Parathyroid adenoma (tissue), 2 donors: ENCODE results near the gene KLHL34.

Experiments used
- H2AFZ ChIP-seq: fragments of 300-600 bp; sonication (generic); one replicate; pipeline ENCODE4 v1.7.0; 2017; ENCODE audit warnings: antibody characterized with exemption, mild to moderate bottlenecking
- H3K27ac ChIP-seq: fragments of 300-600 bp; sonication (generic); one replicate; pipeline ENCODE4 v1.7.0; 2017
- H3K27me3 ChIP-seq: fragments of 300-600 bp; sonication (generic); one replicate; pipeline ENCODE4 v1.7.0; 2017; ENCODE audit warnings: low read length; ENCODE audit not compliant: control insufficient read depth, insufficient read depth
- H3K36me3 ChIP-seq: fragments of 300-600 bp; sonication (generic); one replicate; pipeline ENCODE4 v1.7.0; 2017; ENCODE audit warnings: low read length; ENCODE audit not compliant: control insufficient read depth, insufficient read depth
- H3K4me1 ChIP-seq: fragments of 300-600 bp; sonication (generic); one replicate; pipeline ENCODE4 v1.7.0; 2017; ENCODE audit warnings: control low read depth
- H3K4me2 ChIP-seq: fragments of 300-600 bp; sonication (generic); one replicate; pipeline ENCODE4 v1.7.0; 2017; ENCODE audit warnings: low read length
- H3K4me3 ChIP-seq: fragments of 300-600 bp; sonication (generic); one replicate; pipeline ENCODE4 v1.7.0; 2017; ENCODE audit warnings: low read depth, low read length
- H3K79me2 ChIP-seq: fragments of 300-600 bp; sonication (generic); one replicate; pipeline ENCODE4 v1.7.0; 2017; ENCODE audit warnings: control low read depth
- H3K9ac ChIP-seq: fragments of 300-600 bp; sonication (generic); one replicate; pipeline ENCODE4 v1.7.0; 2017; ENCODE audit warnings: mild to moderate bottlenecking
- H3K9me3 ChIP-seq: fragments of 300-600 bp; sonication (generic); one replicate; pipeline ENCODE4 v1.7.0; 2017; ENCODE audit warnings: low read length; ENCODE audit not compliant: control insufficient read depth
- TF ChIP-seq, protein P1 (sequence below): fragments of 300-600 bp; sonication (generic); IDR thresholded peaks from one replicate; pipeline ENCODE4 v1.7.0; 2017; ENCODE audit warnings: antibody characterized with exemption, mild to moderate bottlenecking
- donor health status: primary hyperparathyroidism.

Gene KLHL34

GRCh38 chrX:21645431-21645830 is 12.7 kb downstream of the KLHL34 start:
- no peak overlapping the region for H3K27ac ChIP-seq
- H3K4me2 ChIP-seq: no peak overlapping the region
- H3K9ac ChIP-seq: no peak overlapping the region
- TF ChIP-seq, protein P1, sequence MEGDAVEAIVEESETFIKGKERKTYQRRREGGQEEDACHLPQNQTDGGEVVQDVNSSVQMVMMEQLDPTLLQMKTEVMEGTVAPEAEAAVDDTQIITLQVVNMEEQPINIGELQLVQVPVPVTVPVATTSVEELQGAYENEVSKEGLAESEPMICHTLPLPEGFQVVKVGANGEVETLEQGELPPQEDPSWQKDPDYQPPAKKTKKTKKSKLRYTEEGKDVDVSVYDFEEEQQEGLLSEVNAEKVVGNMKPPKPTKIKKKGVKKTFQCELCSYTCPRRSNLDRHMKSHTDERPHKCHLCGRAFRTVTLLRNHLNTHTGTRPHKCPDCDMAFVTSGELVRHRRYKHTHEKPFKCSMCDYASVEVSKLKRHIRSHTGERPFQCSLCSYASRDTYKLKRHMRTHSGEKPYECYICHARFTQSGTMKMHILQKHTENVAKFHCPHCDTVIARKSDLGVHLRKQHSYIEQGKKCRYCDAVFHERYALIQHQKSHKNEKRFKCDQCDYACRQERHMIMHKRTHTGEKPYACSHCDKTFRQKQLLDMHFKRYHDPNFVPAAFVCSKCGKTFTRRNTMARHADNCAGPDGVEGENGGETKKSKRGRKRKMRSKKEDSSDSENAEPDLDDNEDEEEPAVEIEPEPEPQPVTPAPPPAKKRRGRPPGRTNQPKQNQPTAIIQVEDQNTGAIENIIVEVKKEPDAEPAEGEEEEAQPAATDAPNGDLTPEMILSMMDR: no peak
- no peaks in the 10 kb centered on the region for H3K9me3 ChIP-seq
- H3K27me3 ChIP-seq: no peaks in the 10 kb centered on the region
- no peak overlapping the region for H3K4me3 ChIP-seq
- no peaks in the 10 kb centered on the region for H3K4me1 ChIP-seq
- no peaks in the 10 kb centered on the region for H3K79me2 ChIP-seq
- no peak overlapping the region for H2AFZ ChIP-seq
- no peaks in the 10 kb centered on the region for H3K36me3 ChIP-seq

DNA sequence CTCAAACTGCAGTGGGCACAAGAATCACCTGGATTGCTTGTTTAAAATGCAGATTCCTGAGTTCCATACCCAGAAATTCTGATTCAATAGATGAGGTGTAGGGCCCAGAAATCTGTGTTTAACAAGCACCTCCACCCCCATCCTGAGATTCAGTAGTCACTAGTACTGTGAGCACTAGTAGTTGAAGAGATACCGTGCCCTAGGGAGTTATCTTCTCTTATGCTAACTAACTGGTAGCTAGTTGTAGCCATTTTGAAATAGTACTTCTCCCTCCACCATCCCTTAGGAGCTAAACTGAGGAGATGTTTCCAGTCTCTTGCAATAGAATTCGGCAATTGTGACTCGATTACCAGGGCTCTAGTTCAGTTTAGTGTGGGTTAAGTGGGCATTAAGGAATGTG is 18.4 kb downstream of the KLHL34 start:
- Histone ChIP-seq H3K4me3 (no peak overlapping the region), H3K9me3 (no peaks in the 10 kb centered on the region), H2AFZ (no peak overlapping the region), H3K27ac (no peak overlapping the region), H3K27me3 (no peaks in the 10 kb centered on the region), H3K36me3 (no peaks in the 10 kb centered on the region), H3K79me2 (no peaks in the 10 kb centered on the region), H3K4me2 (no peak overlapping the region), H3K4me1 (no peaks in the 10 kb centered on the region), H3K9ac (no peak overlapping the region)
- TF ChIP-seq, protein P1: no peak

DNA sequence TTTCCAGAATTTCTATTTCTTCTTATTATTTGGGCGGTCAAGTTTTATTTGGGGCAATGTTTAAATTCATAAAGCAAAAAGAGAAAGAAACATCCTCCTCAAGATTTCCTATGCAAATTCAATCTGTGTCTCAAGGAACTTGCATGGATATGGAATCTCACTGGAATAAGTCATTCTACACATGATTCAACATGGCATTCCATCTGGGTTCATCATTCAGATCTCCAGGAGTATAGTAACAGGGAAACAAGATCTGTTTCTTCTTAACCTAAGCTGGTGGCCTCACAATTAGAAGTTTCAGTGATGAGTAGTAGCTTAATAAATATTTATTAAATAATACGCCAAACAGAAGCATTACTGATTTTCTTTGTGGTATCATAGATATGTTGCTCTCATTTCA is 19.8 kb downstream of the KLHL34 start:
- TF ChIP-seq, protein P1: no peak
- no peaks in the 10 kb centered on the region for H3K79me2 ChIP-seq
- no peaks in the 10 kb centered on the region for H3K27me3 ChIP-seq
- no peaks in the 10 kb centered on the region for H3K9me3 ChIP-seq
- H3K36me3 ChIP-seq: no peaks in the 10 kb centered on the region
- no peak overlapping the region for H3K9ac ChIP-seq
- no peak overlapping the region for H2AFZ ChIP-seq
- no peak overlapping the region for H3K27ac ChIP-seq
- H3K4me2 ChIP-seq: no peak overlapping the region
- H3K4me3 ChIP-seq: no peak overlapping the region
- H3K4me1 ChIP-seq: no peaks in the 10 kb centered on the region

DNA sequence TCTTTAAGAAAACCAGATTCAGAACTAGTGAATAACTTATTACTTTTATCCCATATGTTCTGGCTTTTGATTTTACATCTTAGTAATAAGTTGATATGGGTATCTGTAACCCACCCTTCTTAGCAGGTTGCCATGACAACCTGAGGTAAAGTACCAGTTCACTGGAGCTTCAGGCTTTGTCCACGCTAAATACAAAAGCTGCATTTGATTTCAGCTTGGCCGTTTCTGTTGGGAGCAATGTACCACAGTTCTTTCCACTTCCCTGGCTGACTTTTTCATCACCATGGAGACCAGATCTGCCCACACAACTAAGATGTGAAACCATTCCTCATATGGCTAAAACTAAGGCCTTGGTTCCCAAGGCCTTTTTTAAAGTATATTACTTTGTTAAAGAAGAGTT is 26.1 kb downstream of the KLHL34 start:
- H3K36me3 ChIP-seq: no peaks in the 10 kb centered on the region
- no peak overlapping the region for H3K4me2 ChIP-seq
- H3K27ac ChIP-seq: no peak overlapping the region
- no peaks in the 10 kb centered on the region for H3K79me2 ChIP-seq
- H3K9me3 ChIP-seq: no peaks in the 10 kb centered on the region
- H3K27me3 ChIP-seq: no peaks in the 10 kb centered on the region
- H3K4me1 ChIP-seq: no peaks in the 10 kb centered on the region
- TF ChIP-seq, protein P1: no peak
- no peak overlapping the region for H3K4me3 ChIP-seq
- H2AFZ ChIP-seq: no peak overlapping the region
- no peak overlapping the region for H3K9ac ChIP-seq

DNA sequence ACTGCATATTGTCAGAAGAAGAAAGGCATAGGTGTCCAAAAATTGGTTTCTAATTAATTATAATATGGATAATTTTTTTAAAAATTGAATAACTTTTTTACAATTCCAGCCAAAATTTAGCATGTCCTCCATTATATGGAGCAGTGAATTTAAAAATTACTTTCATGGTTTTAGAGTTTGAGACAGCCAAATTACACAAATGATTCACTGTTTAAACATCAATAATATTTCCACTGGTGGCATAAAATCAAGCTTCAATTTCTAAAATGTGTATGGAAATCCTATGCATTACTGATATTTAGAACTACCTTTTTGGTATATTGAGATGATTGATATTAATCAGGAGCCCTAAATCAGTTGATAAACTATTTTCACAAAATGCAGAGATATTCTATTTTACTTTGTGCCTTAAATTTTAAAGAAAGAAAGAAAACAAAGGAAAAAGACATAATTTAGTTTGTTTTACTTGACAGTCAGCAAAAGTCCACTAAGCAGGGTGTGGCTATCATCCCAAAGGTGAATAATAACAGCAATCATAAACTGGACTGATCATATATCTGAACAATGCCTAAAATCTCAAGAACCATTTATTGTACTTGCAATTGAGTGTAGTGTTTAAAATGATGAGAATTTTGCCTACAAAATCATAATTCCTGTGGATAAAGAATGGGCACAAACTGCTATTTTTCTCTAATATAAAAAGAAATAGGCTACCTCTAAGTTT is 34.2 kb downstream of the KLHL34 start:
- no peaks in the 10 kb centered on the region for H3K36me3 ChIP-seq
- no peaks in the 10 kb centered on the region for H3K27me3 ChIP-seq
- H2AFZ ChIP-seq: no peak overlapping the region
- H3K4me2 ChIP-seq: no peak overlapping the region
- no peaks in the 10 kb centered on the region for H3K79me2 ChIP-seq
- TF ChIP-seq, protein P1: no peak
- H3K9ac ChIP-seq: no peak overlapping the region
- H3K9me3 ChIP-seq: no peaks in the 10 kb centered on the region
- H3K27ac ChIP-seq: no peak overlapping the region
- H3K4me1 ChIP-seq: peaks cover 3% of the 10 kb centered on the region
- no peak overlapping the region for H3K4me3 ChIP-seq
